ENCODE results near the gene PDE4B.
"Not testable (repeated sequence)": the region's sequence is repeated elsewhere in the genome, so short reads cannot be mapped to it uniquely, and the experiment has no call there.

The PDE4B gene

GRCh38 chr1:65958561-65959350 is 166.1 kb downstream of the PDE4B start:
- DNase-seq = peak; percentile 93

- DNase-seq = no peak
Measured at GRCh38 chr1:65959896-65960567, 167.3 kb downstream of the PDE4B start.

- peak; percentile 17 for DNase-seq
Measured at GRCh38 chr1:65963156-65963888, 170.6 kb downstream of the PDE4B start.

- no peak for DNase-seq
Measured at GRCh38 chr1:65964123-65964522, 171.4 kb downstream of the PDE4B start.

GRCh38 chr1:65965112-65965996 is 172.7 kb downstream of the PDE4B start:
- DNase-seq = peak; percentile 18

- not testable (repeated sequence) for DNase-seq
Measured at GRCh38 chr1:65967492-65967891, 174.8 kb downstream of the PDE4B start.

GRCh38 chr1:65971547-65971946 is 178.9 kb downstream of the PDE4B start:
- no peak for DNase-seq

GRCh38 chr1:65975708-65976107 is 183.0 kb downstream of the PDE4B start:
- DNase-seq = no peak

- DNase-seq = peak; percentile 78
Measured at GRCh38 chr1:65979136-65980044, 186.7 kb downstream of the PDE4B start.

GRCh38 chr1:65980237-65980636 is 187.5 kb downstream of the PDE4B start:
- DNase-seq = no peak

GRCh38 chr1:65983500-65983899 is 190.8 kb downstream of the PDE4B start:
- no peak for DNase-seq

- no peak for DNase-seq
Measured at GRCh38 chr1:65985393-65986066, 192.8 kb downstream of the PDE4B start.

GRCh38 chr1:65986146-65986545 is 193.5 kb downstream of the PDE4B start:
- DNase-seq = no peak

GRCh38 chr1:65990161-65990560 is 197.5 kb downstream of the PDE4B start:
- no peak for DNase-seq

- DNase-seq = no peak
Measured at GRCh38 chr1:65991694-65992093, 199.0 kb downstream of the PDE4B start.

GRCh38 chr1:65992165-65992821 is 199.6 kb downstream of the PDE4B start:
- peak; percentile 62 for DNase-seq

- DNase-seq = no peak
Measured at GRCh38 chr1:65992831-65993271, 200.2 kb downstream of the PDE4B start.

- no peak for DNase-seq
Measured at GRCh38 chr1:65994223-65994622, 201.5 kb downstream of the PDE4B start.

- no peak for DNase-seq
Measured at GRCh38 chr1:65995336-65995735, 202.6 kb downstream of the PDE4B start.

- DNase-seq = no peak
Measured at GRCh38 chr1:65995928-65996327, 203.2 kb downstream of the PDE4B start.

Data from eye (tissue), 1 donor.